SK-N-SH (cell line): ENCODE measurements around the gene PLCB3. TPM values are rescaled to one million over a fixed set of nuclear protein-coding genes. Genes with fewer than 3 reads are reported as not detected.

ENCODE experiments used
- CTCF ChIA-PET: fragments of 300-600, 350-600 bp; formaldehyde crosslinking; extraction: SDS; loops from one replicate; lab custom pipeline; 2021; lab: Yijun Ruan, JAX
- POLR2A ChIA-PET: fragments of 350-600 bp; sonication (Branson Sonifier 250); formaldehyde crosslinking; extraction: SDS; loops from one replicate; lab custom pipeline; 2020; ENCODE audit warnings: antibody characterized with exemption, inconsistent platforms; lab: Yijun Ruan, JAX
- DNase-seq: peaks from one replicate; pipeline ENCODE4 v3.0.0; 2012
- H2AFZ ChIP-seq: fragments of 200-600 bp; sonication (generic); 2 replicates; pipeline ENCODE4 v1.8.1; 2016; ENCODE audit warnings: antibody characterized with exemption, mild to moderate bottlenecking, low read depth
- H3F3A ChIP-seq: fragments of 200-600 bp; sonication (generic); replicated peaks from 2 replicates; pipeline ENCODE3; 2016; ENCODE audit warnings: antibody characterized with exemption, mild to moderate bottlenecking; ENCODE audit not compliant: insufficient read depth
- H3K27ac ChIP-seq, 2 experiments: fragments of 200-500 bp in 1 of 2; fragments of 200-600 bp in 1 of 2; sonication (Bioruptor generic) in 1 of 2; sonication (generic), shearing (Covaris generic) in 1 of 2; 2 replicates each; pipeline versions ENCODE4 v1.5.1 to v1.6.1; 2014 to 2016; ENCODE audit warnings: low read depth in 2 of 2, inconsistent platforms in 1 of 2, low read length in 1 of 2, mild to moderate bottlenecking in 1 of 2, mixed read lengths in 1 of 2
- H3K27me3 ChIP-seq: fragments of 200-600 bp; sonication (generic), shearing (Covaris generic); 2 replicates; pipeline ENCODE4 v1.6.1; 2016; ENCODE audit warnings: mixed run types; ENCODE audit not compliant: insufficient read depth
- H3K36me3 ChIP-seq, 2 experiments: fragments of 200-500 bp in 1 of 2; fragments of 200-600 bp in 1 of 2; sonication (Bioruptor generic) in 1 of 2; sonication (generic) in 1 of 2; replicated peaks in 1 of 2; 2 replicates each; pipeline versions ENCODE3 to v1.5.1; 2014 to 2016; ENCODE audit warnings: low read length in 1 of 2, mild to moderate bottlenecking in 1 of 2; ENCODE audit not compliant: insufficient read depth in 2 of 2, control insufficient read depth in 1 of 2
- H3K4me1 ChIP-seq, 2 experiments: fragments of 200-500 bp in 1 of 2; fragments of 200-600 bp in 1 of 2; sonication (Bioruptor generic) in 1 of 2; sonication (generic), shearing (Covaris generic) in 1 of 2; 2 replicates each; pipeline versions ENCODE4 v1.5.1 to v1.6.1; 2014 to 2016; ENCODE audit warnings: low read depth in 1 of 2, low read length in 1 of 2, mixed run types in 1 of 2; ENCODE audit not compliant: insufficient read depth in 2 of 2, control insufficient read depth in 1 of 2
- H3K4me2 ChIP-seq: fragments of 200-600 bp; sonication (generic), shearing (Covaris generic); 2 replicates; pipeline ENCODE4 v1.6.1; 2017; ENCODE audit warnings: mixed run types
- H3K4me3 ChIP-seq, 2 experiments: fragments of 200-500 bp in 1 of 2; fragments of 200-600 bp in 1 of 2; sonication (Bioruptor generic) in 1 of 2; sonication (generic), shearing (Covaris generic) in 1 of 2; 2 replicates each; pipeline versions ENCODE4 v1.5.1 to v1.8.1; 2014 to 2016; ENCODE audit warnings: low read depth in 2 of 2, inconsistent platforms in 1 of 2, low read length in 1 of 2, mild to moderate bottlenecking in 1 of 2, mixed read lengths in 1 of 2, moderate library complexity in 1 of 2
- H3K79me2 ChIP-seq: fragments of 200-600 bp; sonication (generic); 2 replicates; pipeline ENCODE4 v1.8.1; 2017; ENCODE audit warnings: mild to moderate bottlenecking; ENCODE audit not compliant: insufficient read depth
- H3K9ac ChIP-seq: fragments of 200-600 bp; sonication (generic); 2 replicates; pipeline ENCODE4 v1.6.1; 2017; ENCODE audit warnings: mixed run types
- H3K9me2 ChIP-seq: fragments of 200-600 bp; sonication (generic); 2 replicates; pipeline ENCODE4 v1.6.1; 2017; ENCODE audit warnings: mixed run types
- H3K9me3 ChIP-seq: fragments of 200-600 bp; sonication (generic); 2 replicates; pipeline ENCODE4 v1.6.1; 2017; ENCODE audit warnings: mixed run types, mild to moderate bottlenecking, moderate library complexity
- H4K20me1 ChIP-seq: fragments of 200-600 bp; sonication (generic); 2 replicates; pipeline ENCODE4 v1.6.1; 2017; ENCODE audit warnings: mild to moderate bottlenecking, mixed run types; ENCODE audit not compliant: insufficient read depth
- CTCF ChIP-seq: fragments of 200-600 bp; sonication (generic); IDR thresholded peaks from 2 replicates; pipeline ENCODE4 v1.6.1; 2017; ENCODE audit warnings: antibody characterized with exemption, mild to moderate bottlenecking, moderate library complexity
- ELF1 ChIP-seq: IDR thresholded peaks from 2 replicates; pipeline ENCODE4 v1.4.0; 2012
- FOXJ3 ChIP-seq: sonication (generic); formaldehyde crosslinking; IDR thresholded peaks from 2 replicates; pipeline ENCODE4 v1.5.1; 2020; ENCODE audit warnings: mild to moderate bottlenecking, missing genetic modification reagents
- GABPA ChIP-seq: IDR thresholded peaks from 2 replicates; pipeline ENCODE4 v1.4.0; 2012; ENCODE audit warnings: low read depth, mild to moderate bottlenecking
- IRF3 ChIP-seq: fragments of 150-350 bp; IDR thresholded peaks from 2 replicates; pipeline ENCODE4 v1.6.1; 2016; ENCODE audit warnings: mild to moderate bottlenecking, low read depth, low read length
- JUND ChIP-seq: IDR thresholded peaks from 2 replicates; pipeline ENCODE4 v1.4.0; 2012
- MEF2A ChIP-seq: IDR thresholded peaks from 2 replicates; pipeline ENCODE4 v1.4.0; 2012; ENCODE audit warnings: low read depth, borderline replicate concordance
- MXI1 ChIP-seq: IDR thresholded peaks from 2 replicates; pipeline ENCODE4 v1.6.1; 2012; ENCODE audit warnings: mild to moderate bottlenecking, low read depth, low read length, improper control_type of control experiment
- NFIC ChIP-seq: IDR thresholded peaks from 2 replicates; pipeline ENCODE4 v1.4.0; 2012; ENCODE audit warnings: borderline replicate concordance
- POLR2AphosphoS5 ChIP-seq: IDR thresholded peaks from 2 replicates; pipeline ENCODE4 v1.6.1; 2012; ENCODE audit warnings: low read depth, low read length
- RAD21 ChIP-seq: IDR thresholded peaks from 2 replicates; pipeline ENCODE4 v1.6.1; 2012; ENCODE audit warnings: mild to moderate bottlenecking, low read length
- RCOR1 ChIP-seq: fragments of 150-350 bp; IDR thresholded peaks from 2 replicates; pipeline ENCODE4 v1.6.1; 2017; ENCODE audit warnings: antibody characterized with exemption, low read length
- RXRA ChIP-seq: IDR thresholded peaks from 2 replicates; pipeline ENCODE4 v1.4.0; 2012; ENCODE audit warnings: low read depth, mild to moderate bottlenecking, borderline replicate concordance
- SMC3 ChIP-seq: IDR thresholded peaks from 2 replicates; pipeline ENCODE4 v1.6.1; 2012; ENCODE audit warnings: low read depth, low read length, improper control_type of control experiment
- TAF1 ChIP-seq: IDR thresholded peaks from 2 replicates; pipeline ENCODE4 v1.6.1; 2012; ENCODE audit warnings: low read depth, mild to moderate bottlenecking, low read length, moderate library complexity, borderline replicate concordance
- USF2 ChIP-seq: fragments of 150-350 bp; IDR thresholded peaks from 2 replicates; pipeline ENCODE4 v1.6.1; 2017; ENCODE audit warnings: antibody characterized with exemption, low read length, low read depth, borderline replicate concordance
- YY1 ChIP-seq: IDR thresholded peaks from 2 replicates; pipeline ENCODE4 v1.4.0; 2012; ENCODE audit warnings: low read depth, mild to moderate bottlenecking
- ZBTB33 ChIP-seq: IDR thresholded peaks from 2 replicates; pipeline ENCODE4 v1.4.0; 2012; ENCODE audit warnings: low read depth, borderline replicate concordance
- WGBS: methylation state at CpG from one replicate; pipeline ENCODE4 v1.1.6; 2017; ENCODE audit warnings: low lambda C conversion rate; 5-methylcytosine and 5-hydroxymethylcytosine counted together
- polyA plus RNA-seq, 3 experiments: library from polyadenylated mRNA; depleted of rRNA; stranded (reverse); fragments of >200 nt; gene quantifications; 2 replicates each; pipeline ENCODE4 v1.2.3, GENCODE V29; 2012
- TF ChIP-seq, protein P1 (sequence below): IDR thresholded peaks from 2 replicates; pipeline ENCODE4 v1.4.0; 2012; ENCODE audit warnings: low read depth

PLCB3 gene
- polyA plus RNA-seq, 1 of the 3 experiments (the other 2 are of a cell fraction): 30.4 TPM

GRCh38 chr11:64251753-64252002 lies 348 bp downstream of the PLCB3 start:
- ChIA-PET CTCF (interaction anchor here (0.6 to 4.6 kb wide), 22 partner anchors 9 to 1459 kb away, joined by 3 to 119 read pairs (median 6); partner anchors contain the start of genes BAD, COX8A, ESRRA and FKBP2), POLR2A (interaction anchor here (0.5 to 12.4 kb wide), 5 partner anchors 8 to 59 kb away, joined by 3 to 112 read pairs (median 4); no protein-coding TSS in a partner anchor)
- Histone ChIP-seq H3K27ac (peak overlapping the region; percentile 32 to 70), H3K4me2 (peak overlapping the region; percentile 96), H3K9ac (peak overlapping the region; percentile 82), H3K27me3 (no peaks in the 10 kb centered on the region), H3K79me2 (peaks cover 30% of the 10 kb centered on the region), H4K20me1 (peaks cover 14% of the 10 kb centered on the region), H3K9me2 (no peaks in the 10 kb centered on the region), H3K4me1 (peaks cover 10 to 32% of the 10 kb centered on the region in 2 experiments; a peak in 2 of 4 replicates), H3K9me3 (no peaks in the 10 kb centered on the region), H3K4me3 (peak overlapping the region; percentile 88 to 90), H2AFZ (0 out of 2 replicates have a peak overlapping the region, but pooled peaks have one; percentile 51), H3F3A (peaks cover 8% of the 10 kb centered on the region), H3K36me3 (peaks cover 9 to 23% of the 10 kb centered on the region in 2 experiments)
- 8% methylated on average over 6 of the region's 18 CpGs for WGBS
- TF ChIP-seq, protein P1, sequence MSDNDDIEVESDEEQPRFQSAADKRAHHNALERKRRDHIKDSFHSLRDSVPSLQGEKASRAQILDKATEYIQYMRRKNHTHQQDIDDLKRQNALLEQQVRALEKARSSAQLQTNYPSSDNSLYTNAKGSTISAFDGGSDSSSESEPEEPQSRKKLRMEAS: 0 out of 2 replicates have a peak, but pooled peaks have one; percentile 27
- TF ChIP-seq FOXJ3 (CRISPR knock-in tag): no peak
- DNase-seq: no peak

DNA sequence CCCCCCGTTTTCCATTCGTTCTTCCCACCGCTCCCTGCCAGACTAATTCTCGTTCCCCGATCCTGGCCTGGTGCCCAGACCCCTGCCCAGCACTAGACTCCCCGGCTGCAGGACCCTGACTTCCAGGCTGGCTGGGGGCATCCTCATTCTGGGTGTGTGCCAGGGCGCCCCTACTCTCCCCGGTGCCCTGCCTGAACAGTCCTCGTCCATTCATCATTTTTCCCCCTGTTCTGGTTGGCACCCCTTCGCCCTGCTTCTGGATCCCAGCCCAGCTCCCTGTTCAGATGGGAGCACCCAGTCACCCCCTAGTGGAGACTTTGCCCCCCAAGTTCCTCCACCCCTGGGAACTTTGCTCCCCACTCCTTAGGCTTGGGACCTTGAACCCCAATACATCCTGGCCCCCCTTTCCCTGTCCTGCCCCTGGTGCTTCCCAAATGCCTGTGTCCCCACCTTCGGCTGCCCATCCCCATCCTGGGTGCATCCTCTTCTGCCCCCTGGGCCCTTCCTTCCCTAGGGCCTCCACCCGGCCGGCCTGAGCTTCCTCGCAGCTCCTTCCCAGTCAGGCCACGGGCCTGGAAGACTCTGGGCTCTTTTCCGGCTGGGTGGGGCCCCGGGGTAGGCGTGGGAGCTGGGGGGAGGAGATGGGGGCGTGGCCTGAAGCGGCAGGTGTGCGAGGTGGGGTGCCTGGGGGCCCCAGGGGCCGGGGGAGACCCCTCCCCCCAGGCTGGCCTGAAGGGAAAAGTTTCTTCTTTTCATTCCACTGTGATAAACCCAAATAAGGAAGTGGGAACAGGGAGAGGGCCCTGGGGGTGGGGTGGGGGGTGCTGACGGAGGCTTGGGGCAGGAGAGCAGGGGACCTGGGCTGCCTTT lies 908 bp downstream of the PLCB3 start:
- Histone ChIP-seq H3K9me3 (no peaks in the 10 kb centered on the region), H3K4me2 (peak overlapping the region; percentile 96), H3K9ac (peak overlapping the region; percentile 82), H3K36me3 (peaks cover 10 to 24% of the 10 kb centered on the region in 2 experiments), H3K9me2 (no peaks in the 10 kb centered on the region), H3K4me1 (peaks cover 10 to 30% of the 10 kb centered on the region in 2 experiments; a peak in 2 of 4 replicates), H3K79me2 (peaks cover 30% of the 10 kb centered on the region), H4K20me1 (peaks cover 14% of the 10 kb centered on the region), H3K27me3 (no peaks in the 10 kb centered on the region), H3F3A (peaks cover 3% of the 10 kb centered on the region), H3K4me3 (peak overlapping the region; percentile 88 to 90), H2AFZ (0 out of 2 replicates have a peak overlapping the region, but pooled peaks have one; percentile 51), H3K27ac (peak overlapping the region; percentile 32 to 70)
- WGBS: 12% methylated on average over 22 of the region's 23 CpGs
- TF ChIP-seq NFIC: peak; percentile 41
- no peak for TF ChIP-seq ELF1
- TF ChIP-seq USF2: no peak
- TF ChIP-seq SMC3: no peak
- no peak for TF ChIP-seq ZBTB33
- TF ChIP-seq TAF1: peak; percentile 41; the same call in 1 of the 2 replicates
- no peak for TF ChIP-seq JUND
- peak; percentile 56; the same call in 1 of the 2 replicates for TF ChIP-seq POLR2AphosphoS5
- TF ChIP-seq RXRA: no peak
- no peak for TF ChIP-seq RCOR1
- no peak for TF ChIP-seq GABPA
- TF ChIP-seq IRF3: no peak
- TF ChIP-seq, protein P1: peak; percentile 49; the same call in 1 of the 2 replicates
- TF ChIP-seq MXI1: no peak
- peak; percentile 19; the same call in 1 of the 2 replicates for TF ChIP-seq RAD21
- no peak for TF ChIP-seq MEF2A
- no peak for TF ChIP-seq YY1
- TF ChIP-seq CTCF: peak; percentile 62
- TF ChIP-seq FOXJ3 (CRISPR knock-in tag): no peak
- CTCF ChIA-PET: interaction anchor here (0.6 to 4.6 kb wide), 23 partner anchors 10 to 1460 kb away, joined by 3 to 119 read pairs (median 5); partner anchors contain the start of genes BAD, ESRRA, FKBP2 and GPR137
- POLR2A ChIA-PET: interaction anchor here (0.5 to 12.4 kb wide), 7 partner anchors 9 to 58 kb away, joined by 3 to 112 read pairs (median 4); no protein-coding TSS in a partner anchor
- peak; percentile 75 for DNase-seq
